Amniotic stem cell (primary cell): ENCODE data around the gene ZNF396.

ENCODE experiments used
- DNase-seq: peaks from one replicate; lab custom pipeline; 2025; lab: John Stamatoyannopoulos, UW

Gene ZNF396

GRCh38 chr18:35335866-35336265 is 41.3 kb downstream of the ZNF396 start:
- no peak for DNase-seq

- no peak for DNase-seq
Observed at GRCh38 chr18:35334821-35335220, 42.3 kb downstream of the ZNF396 start.

GRCh38 chr18:35334212-35334611 is 42.9 kb downstream of the ZNF396 start:
- DNase-seq = no peak

- no peak for DNase-seq
Observed at GRCh38 chr18:35331367-35332087, 45.6 kb downstream of the ZNF396 start.

- DNase-seq = no peak
Observed at GRCh38 chr18:35328868-35329267, 48.3 kb downstream of the ZNF396 start.

GRCh38 chr18:35326695-35327387 is 50.3 kb downstream of the ZNF396 start:
- DNase-seq = no peak

- DNase-seq = no peak
Observed at GRCh38 chr18:35324926-35325655, 52.0 kb downstream of the ZNF396 start.

GRCh38 chr18:35322486-35323458 is 54.4 kb downstream of the ZNF396 start:
- no peak for DNase-seq
